ENCODE data around the gene PCF11. TPM values are rescaled to one million over a fixed set of nuclear protein-coding genes. Genes with fewer than 3 reads are reported as not detected.

PCF11 gene
- total RNA-seq, 1 donor from 2014 or later = 42.5 TPM

GRCh38 chr11:83170865-83171264 is 13.9 kb downstream of the PCF11 start:
- H3K4me3 ChIP-seq (ENCODE audit: low read depth, low read length) = no peak overlapping the region
- peaks cover 3% of the 10 kb centered on the region for H3K36me3 ChIP-seq (ENCODE audit: control insufficient read depth, insufficient read depth, low read length)
- no peak for TF ChIP-seq CTCF (IDR thresholded peaks at IDR 0.05; ENCODE audit: insufficient read depth, low read length, poor library complexity, severe bottlenecking)
- DNase-seq (ENCODE audit: low read depth) = no peak
- H3K27me3 ChIP-seq (ENCODE audit: control insufficient read depth, insufficient read depth, low read length) = no peaks in the 10 kb centered on the region

- H3K36me3 ChIP-seq (ENCODE audit: control insufficient read depth, insufficient read depth, low read length) = peaks cover 3% of the 10 kb centered on the region
- H3K27me3 ChIP-seq (ENCODE audit: control insufficient read depth, insufficient read depth, low read length) = no peaks in the 10 kb centered on the region
- TF ChIP-seq CTCF (IDR thresholded peaks at IDR 0.05; ENCODE audit: insufficient read depth, low read length, poor library complexity, severe bottlenecking) = no peak
- H3K4me3 ChIP-seq (ENCODE audit: low read depth, low read length) = no peak overlapping the region
- no peak for DNase-seq (ENCODE audit: low read depth)
Observed at GRCh38 chr11:83172551-83172950, 15.6 kb downstream of the PCF11 start.

- peaks cover 2% of the 10 kb centered on the region for H3K36me3 ChIP-seq (ENCODE audit: control insufficient read depth, insufficient read depth, low read length)
- DNase-seq (ENCODE audit: low read depth) = no peak
- H3K27me3 ChIP-seq (ENCODE audit: control insufficient read depth, insufficient read depth, low read length) = no peaks in the 10 kb centered on the region
- TF ChIP-seq CTCF (IDR thresholded peaks at IDR 0.05; ENCODE audit: insufficient read depth, low read length, poor library complexity, severe bottlenecking) = no peak
- no peak overlapping the region for H3K4me3 ChIP-seq (ENCODE audit: low read depth, low read length)
Observed at GRCh38 chr11:83174008-83174407, 17.1 kb downstream of the PCF11 start.

GRCh38 chr11:83175815-83176214 is 18.9 kb downstream of the PCF11 start:
- no peaks in the 10 kb centered on the region for H3K27me3 ChIP-seq (ENCODE audit: control insufficient read depth, insufficient read depth, low read length)
- no peak for TF ChIP-seq CTCF (IDR thresholded peaks at IDR 0.05; ENCODE audit: insufficient read depth, low read length, poor library complexity, severe bottlenecking)
- DNase-seq (ENCODE audit: low read depth) = no peak
- H3K36me3 ChIP-seq (ENCODE audit: control insufficient read depth, insufficient read depth, low read length) = no peaks in the 10 kb centered on the region
- no peak overlapping the region for H3K4me3 ChIP-seq (ENCODE audit: low read depth, low read length)

GRCh38 chr11:83181815-83182214 is 24.9 kb downstream of the PCF11 start:
- Histone ChIP-seq H3K27me3 (ENCODE audit: control insufficient read depth, insufficient read depth, low read length) (no peaks in the 10 kb centered on the region), H3K36me3 (ENCODE audit: control insufficient read depth, insufficient read depth, low read length) (no peaks in the 10 kb centered on the region)
- TF ChIP-seq CTCF (IDR thresholded peaks at IDR 0.05; ENCODE audit: insufficient read depth, low read length, poor library complexity, severe bottlenecking) = no peak

GRCh38 chr11:83185767-83186166 is 28.8 kb downstream of the PCF11 start:
- H3K36me3 ChIP-seq (ENCODE audit: control insufficient read depth, insufficient read depth, low read length) = no peaks in the 10 kb centered on the region

More at GRCh38 chr11:83181815-83182214, 24.9 kb downstream of the PCF11 start:
- H3K4me3 ChIP-seq (ENCODE audit: low read depth, low read length) = no peak overlapping the region
- no peak for DNase-seq (ENCODE audit: low read depth)

More at GRCh38 chr11:83185767-83186166, 28.8 kb downstream of the PCF11 start:
- Histone ChIP-seq H3K4me3 (ENCODE audit: low read depth, low read length) (no peak overlapping the region), H3K27me3 (ENCODE audit: control insufficient read depth, insufficient read depth, low read length) (no peaks in the 10 kb centered on the region)
- TF ChIP-seq CTCF (IDR thresholded peaks at IDR 0.05; ENCODE audit: insufficient read depth, low read length, poor library complexity, severe bottlenecking) = no peak
- no peak for DNase-seq (ENCODE audit: low read depth)
